A673 (cell line): ENCODE results near the gene OR2T8. TPM values are rescaled to one million over a fixed set of nuclear protein-coding genes. Genes with fewer than 3 reads are reported as not detected.

Experiments
- BruUV-seq: library from RNA; stranded (reverse); fragments of 400-500 nt; replicated peaks from 2 replicates; lab custom pipeline; 2021; lab: Mats Ljungman, UMichigan
- CTCF ChIA-PET: fragments of 300-600 bp; sonication (Branson Sonifier 250); formaldehyde crosslinking; loops from one replicate; lab custom pipeline; 2022; ENCODE audit warnings: antibody characterized with exemption; lab: Charles Lee
- POLR2A ChIA-PET: fragments of 300-600 bp; sonication (Branson Sonifier 250); formaldehyde crosslinking; loops from one replicate; lab custom pipeline; 2022; ENCODE audit warnings: antibody characterized with exemption; ENCODE audit not compliant: low non-redundant PET; lab: Charles Lee
- DNase-seq: peaks from one replicate; pipeline ENCODE4 v3.0.0-alpha.2; 2015; ENCODE audit warnings: low spot score
- H3K27ac ChIP-seq: fragments of 200-600 bp; sonication (generic); 2 replicates; pipeline ENCODE4 v1.5.1; 2016; ENCODE audit warnings: mixed run types, low read depth, mild to moderate bottlenecking, mixed read lengths, antibody characterized with exemption, low read length; ENCODE audit not compliant: poor library complexity, severe bottlenecking
- H3K27me3 ChIP-seq: fragments of 200-600 bp; sonication (generic); replicated peaks from 2 replicates; pipeline ENCODE4 v1.6.1; 2017; ENCODE audit warnings: mixed run types, low read depth, mild to moderate bottlenecking, mixed read lengths, antibody characterized with exemption, low read length; ENCODE audit not compliant: insufficient read depth, poor library complexity
- H3K36me3 ChIP-seq: fragments of 200-600 bp; sonication (generic); 2 replicates; pipeline ENCODE4 v1.6.1; 2016; ENCODE audit warnings: mixed run types, mild to moderate bottlenecking, mixed read lengths, antibody characterized with exemption, low read length; ENCODE audit not compliant: insufficient read depth, poor library complexity, severe bottlenecking
- H3K4me1 ChIP-seq: fragments of 200-600 bp; sonication (generic); 2 replicates; pipeline ENCODE4 v1.6.1; 2017; ENCODE audit warnings: mixed run types, mild to moderate bottlenecking, mixed read lengths, antibody characterized with exemption, low read length; ENCODE audit not compliant: insufficient read depth, poor library complexity, severe bottlenecking
- H3K4me3 ChIP-seq: fragments of 200-600 bp; sonication (generic); 2 replicates; pipeline ENCODE4 v1.5.1; 2016; ENCODE audit warnings: low read depth, mixed run types, mild to moderate bottlenecking, mixed read lengths, low read length; ENCODE audit not compliant: poor library complexity, severe bottlenecking
- H3K9me3 ChIP-seq: fragments of 200-600 bp; sonication (generic); 2 replicates; pipeline ENCODE4 v1.6.1; 2016; ENCODE audit warnings: mixed run types, low read depth, mild to moderate bottlenecking, mixed read lengths, antibody characterized with exemption, low read length; ENCODE audit not compliant: poor library complexity, severe bottlenecking
- EZH2 ChIP-seq: fragments of 200-600 bp; sonication (generic); IDR thresholded peaks from 2 replicates; pipeline ENCODE4 v1.6.1; 2017; ENCODE audit warnings: borderline replicate concordance, low read depth, mild to moderate bottlenecking, mixed read lengths, antibody characterized with exemption, low read length; ENCODE audit not compliant: poor library complexity, severe bottlenecking
- intact Hi-C: fragments of 100-400 bp; cut with micrococcal nuclease; formaldehyde crosslinking; loops from one replicate; pipeline ENCODE4 v1.10.0; 2022; ENCODE audit not compliant: unreplicated experiment
- total RNA-seq: library from RNA; stranded (reverse); gene quantifications from 2 replicates; pipeline ENCODE4 v1.2.3, GENCODE V29; 2021
- TF ChIP-seq, protein P1 (sequence below): fragments of 300-800, 200-600 bp; sonication (generic); conservative IDR thresholded peaks from 2 replicates; pipeline ENCODE4 v1.5.1; 2017; ENCODE audit warnings: low read depth, mild to moderate bottlenecking, antibody characterized with exemption, low read length, moderate library complexity, mixed read lengths

OR2T8 gene
- total RNA-seq, 1 experiment from 2014 or later: not detected

DNA sequence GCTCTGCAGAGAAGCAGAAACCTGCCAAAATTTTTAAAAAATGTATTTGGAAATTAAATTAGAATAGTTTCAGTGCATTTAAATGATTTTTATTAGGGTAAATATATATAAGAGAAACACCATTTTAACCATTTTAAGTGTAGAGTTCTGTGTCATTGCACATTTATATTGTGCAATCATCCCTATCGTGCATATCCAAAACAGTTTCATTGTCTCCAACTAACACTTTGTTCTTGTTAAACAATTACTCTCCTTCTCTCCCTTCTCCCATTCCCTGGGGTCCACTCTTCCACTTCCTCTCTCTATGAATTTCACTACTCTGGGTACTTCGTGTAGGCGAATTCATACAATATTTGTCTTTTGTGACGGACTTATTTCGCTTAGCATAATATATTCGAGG is 22.6 kb downstream of the OR2T8 start:
- intact Hi-C loops: no loop called here
- H3K4me3 ChIP-seq: no peak overlapping the region
- BruUV-seq: no TSS peak
- ChIA-PET POLR2A (no interaction called here), CTCF (no interaction called here)
- H3K4me1 ChIP-seq: no peaks in the 10 kb centered on the region
- no peak for DNase-seq
- no peaks in the 10 kb centered on the region for H3K36me3 ChIP-seq
- no peak overlapping the region for H3K27ac ChIP-seq
- TF ChIP-seq, protein P1, sequence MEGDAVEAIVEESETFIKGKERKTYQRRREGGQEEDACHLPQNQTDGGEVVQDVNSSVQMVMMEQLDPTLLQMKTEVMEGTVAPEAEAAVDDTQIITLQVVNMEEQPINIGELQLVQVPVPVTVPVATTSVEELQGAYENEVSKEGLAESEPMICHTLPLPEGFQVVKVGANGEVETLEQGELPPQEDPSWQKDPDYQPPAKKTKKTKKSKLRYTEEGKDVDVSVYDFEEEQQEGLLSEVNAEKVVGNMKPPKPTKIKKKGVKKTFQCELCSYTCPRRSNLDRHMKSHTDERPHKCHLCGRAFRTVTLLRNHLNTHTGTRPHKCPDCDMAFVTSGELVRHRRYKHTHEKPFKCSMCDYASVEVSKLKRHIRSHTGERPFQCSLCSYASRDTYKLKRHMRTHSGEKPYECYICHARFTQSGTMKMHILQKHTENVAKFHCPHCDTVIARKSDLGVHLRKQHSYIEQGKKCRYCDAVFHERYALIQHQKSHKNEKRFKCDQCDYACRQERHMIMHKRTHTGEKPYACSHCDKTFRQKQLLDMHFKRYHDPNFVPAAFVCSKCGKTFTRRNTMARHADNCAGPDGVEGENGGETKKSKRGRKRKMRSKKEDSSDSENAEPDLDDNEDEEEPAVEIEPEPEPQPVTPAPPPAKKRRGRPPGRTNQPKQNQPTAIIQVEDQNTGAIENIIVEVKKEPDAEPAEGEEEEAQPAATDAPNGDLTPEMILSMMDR: no peak
- no peak for TF ChIP-seq EZH2
- peaks cover 4% of the 10 kb centered on the region for H3K9me3 ChIP-seq
- no peaks in the 10 kb centered on the region for H3K27me3 ChIP-seq

DNA sequence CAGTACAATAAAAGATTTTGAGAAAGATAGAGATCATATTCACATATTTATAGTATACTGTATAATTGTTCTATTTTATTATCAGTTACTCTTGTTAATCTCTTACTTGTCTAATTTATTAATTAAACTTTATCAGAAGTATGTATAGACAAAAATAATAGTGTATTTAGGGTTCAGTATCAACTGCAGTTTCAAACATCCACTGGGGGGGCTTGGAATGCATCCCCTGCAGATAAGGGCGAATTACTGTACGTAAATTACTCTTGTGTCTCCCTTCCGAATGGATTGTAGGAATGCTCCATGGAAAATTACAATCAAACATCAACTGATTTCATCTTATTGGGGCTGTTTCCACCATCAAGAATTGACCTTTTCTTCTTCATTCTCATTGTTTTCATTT is 28.5 kb downstream of the OR2T8 start, which contains the start of gene OR2L8:
Gene OR2L8 (plus strand): TSS at position 301 of the 400 bp plus-strand sequence. CDS start 0 bp downstream, at position 301.
- TF ChIP-seq EZH2: no peak
- TF ChIP-seq, protein P1: no peak
- POLR2A ChIA-PET: no interaction called here
- no TSS peak for BruUV-seq
- Histone ChIP-seq H3K27ac (no peak within 1 kb of the TSS), H3K4me3 (no peak within 1 kb of the TSS), H3K4me1 (no peaks in the 10 kb centered on the region), H3K27me3 (no peaks in the 10 kb centered on the region), H3K36me3 (no peaks in the 10 kb centered on the region), H3K9me3 (peaks cover 3% of the 10 kb centered on the region)
- intact Hi-C loops: no loop called here
- CTCF ChIA-PET: no interaction called here
- DNase-seq: no peak

DNA sequence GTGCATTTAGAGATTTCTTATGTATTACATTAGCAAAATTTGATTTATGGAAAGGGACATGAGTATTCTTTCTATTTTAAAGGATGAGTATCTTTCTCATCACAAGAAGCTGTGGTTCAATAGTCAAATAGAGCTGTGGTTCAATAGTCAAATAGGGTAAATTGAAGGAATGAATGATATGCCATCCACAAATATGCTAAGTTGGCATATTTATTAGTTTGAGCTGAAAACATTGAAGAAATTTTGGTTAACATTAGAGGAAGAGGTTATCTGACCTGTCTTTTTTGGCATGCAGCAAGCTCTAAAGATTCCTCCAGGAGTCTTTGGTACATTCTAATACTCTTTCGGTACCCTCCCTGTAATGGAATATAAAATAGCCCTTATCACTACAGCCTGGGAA is 33.4 kb downstream of the OR2T8 start:
- intact Hi-C loops: no loop called here
- POLR2A ChIA-PET: no interaction called here
- Histone ChIP-seq H3K27me3 (no peaks in the 10 kb centered on the region), H3K4me3 (no peak overlapping the region), H3K36me3 (no peaks in the 10 kb centered on the region), H3K9me3 (peaks cover 8% of the 10 kb centered on the region), H3K27ac (no peak overlapping the region), H3K4me1 (no peaks in the 10 kb centered on the region)
- no peak for DNase-seq
- BruUV-seq: no TSS peak
- CTCF ChIA-PET: no interaction called here
- no peak for TF ChIP-seq EZH2
- TF ChIP-seq, protein P1: no peak
